ENCODE results near the gene OR10A6.

GRCh38 chr11:7927635-7928034 is 3.4 kb downstream of the OR10A6 start:
- TF ChIP-seq GATA2 (IDR thresholded peaks at IDR 0.05; ENCODE audit: low read depth, low read length) (no peak), GATA3 (IDR thresholded peaks at IDR 0.05; ENCODE audit: low read depth, low read length) (no peak)
